ENCODE measurements around the gene HEYL. TPM values are rescaled to one million over a fixed set of nuclear protein-coding genes. Genes with fewer than 3 reads are reported as not detected.

HEYL gene
- total and polyA plus RNA-seq, 11 donors = 7.0 to 35.2 (median 18.8) TPM

GRCh38 chr1:39632323-39632681 lies 7.1 kb downstream of the HEYL start:
- Histone ChIP-seq H3K4me1 (peaks cover 0 to 54% (median 6%) of the 10 kb centered on the region in 12 donors), H3K4me3 (peak overlapping the region in 10 of 12 donors; percentile 20 to 96 (median 76)), H3K36me3 (peaks cover 0 to 53% (median 21%) of the 10 kb centered on the region in 9 donors), H3K27ac (peak overlapping the region; percentile 44 to 97 (median 74)), H3K27me3 (peaks cover 0 to 1% (median 0%) of the 10 kb centered on the region in 9 donors), H3K9me3 (no peaks in the 10 kb centered on the region)
- intact Hi-C loops (cut with DNase I) = no loop called here
- ATAC-seq = no peak
- DNase-seq = no peak
- 36 to 61% (median 52%) methylated on average over 3 to 5 of the region's 5 CpGs for WGBS, 4 donors
- no peak for TF ChIP-seq CTCF (IDR thresholded peaks at IDR 0.05)
- no peak for TF ChIP-seq POLR2A (IDR thresholded peaks at IDR 0.05)

- Histone ChIP-seq H3K27me3 (no peaks in the 10 kb centered on the region), H3K4me1 (peaks cover 0 to 59% (median 12%) of the 10 kb centered on the region in 12 donors), H3K36me3 (peaks cover 0 to 59% (median 21%) of the 10 kb centered on the region in 9 donors), H3K9me3 (no peaks in the 10 kb centered on the region), H3K4me3 (peak overlapping the region in 10 of 12 donors; percentile 20 to 96 (median 76)), H3K27ac (peak overlapping the region in 11 of 12 donors; percentile 24 to 97 (median 77))
- intact Hi-C loops (cut with DNase I) = no loop called here
- TF ChIP-seq POLR2A (IDR thresholded peaks at IDR 0.05) (no peak), CTCF (IDR thresholded peaks at IDR 0.05) (no peak)
- DNase-seq = no peak
- WGBS, 4 donors = 69 to 75% (median 74%) methylated on average over 15 to 16 of the region's 16 CpGs
- peak in 1 of 4 donors; percentile 1 for ATAC-seq
Measured at GRCh38 chr1:39631361-39632322, 7.8 kb downstream of the HEYL start.

GRCh38 chr1:39628807-39629350 lies 10.6 kb downstream of the HEYL start:
- Histone ChIP-seq H3K9me3 (no peaks in the 10 kb centered on the region), H3K4me1 (peaks cover 0 to 75% (median 32%) of the 10 kb centered on the region in 12 donors), H3K27ac (no peak overlapping the region), H3K27me3 (no peaks in the 10 kb centered on the region), H3K4me3 (no peak overlapping the region), H3K36me3 (peaks cover 0 to 64% (median 21%) of the 10 kb centered on the region in 9 donors)
- intact Hi-C loops (cut with DNase I) = no loop called here
- ATAC-seq (no peak), DNase-seq (no peak)
- TF ChIP-seq CTCF (IDR thresholded peaks at IDR 0.05) (no peak), POLR2A (IDR thresholded peaks at IDR 0.05) (no peak)
- WGBS, 4 donors = 95 to 97% (median 97%) methylated on average over 11 of the region's 11 CpGs

- intact Hi-C loops (cut with DNase I) = no loop called here
- no peaks in the 10 kb centered on the region for H3K9me3 ChIP-seq
- 79 to 87% (median 83%) methylated on average over 15 to 16 of the region's 16 CpGs for WGBS, 4 donors
- TF ChIP-seq POLR2A (IDR thresholded peaks at IDR 0.05) (no peak), CTCF (IDR thresholded peaks at IDR 0.05) (no peak)
- DNase-seq (no peak), ATAC-seq (no peak)
- no peaks in the 10 kb centered on the region for H3K27me3 ChIP-seq
- peaks cover 0 to 57% (median 21%) of the 10 kb centered on the region in 9 donors for H3K36me3 ChIP-seq
- H3K4me1 ChIP-seq = peaks cover 0 to 68% (median 43%) of the 10 kb centered on the region in 12 donors
- H3K27ac ChIP-seq = peak overlapping the region; percentile 52 to 93 (median 80)
- H3K4me3 ChIP-seq = no peak overlapping the region
Measured at GRCh38 chr1:39626646-39627045, 12.8 kb downstream of the HEYL start.

Measured in heart left ventricle (tissue), 16 donors.